Measurements from ENCODE around the gene UBE2G2.

DNA sequence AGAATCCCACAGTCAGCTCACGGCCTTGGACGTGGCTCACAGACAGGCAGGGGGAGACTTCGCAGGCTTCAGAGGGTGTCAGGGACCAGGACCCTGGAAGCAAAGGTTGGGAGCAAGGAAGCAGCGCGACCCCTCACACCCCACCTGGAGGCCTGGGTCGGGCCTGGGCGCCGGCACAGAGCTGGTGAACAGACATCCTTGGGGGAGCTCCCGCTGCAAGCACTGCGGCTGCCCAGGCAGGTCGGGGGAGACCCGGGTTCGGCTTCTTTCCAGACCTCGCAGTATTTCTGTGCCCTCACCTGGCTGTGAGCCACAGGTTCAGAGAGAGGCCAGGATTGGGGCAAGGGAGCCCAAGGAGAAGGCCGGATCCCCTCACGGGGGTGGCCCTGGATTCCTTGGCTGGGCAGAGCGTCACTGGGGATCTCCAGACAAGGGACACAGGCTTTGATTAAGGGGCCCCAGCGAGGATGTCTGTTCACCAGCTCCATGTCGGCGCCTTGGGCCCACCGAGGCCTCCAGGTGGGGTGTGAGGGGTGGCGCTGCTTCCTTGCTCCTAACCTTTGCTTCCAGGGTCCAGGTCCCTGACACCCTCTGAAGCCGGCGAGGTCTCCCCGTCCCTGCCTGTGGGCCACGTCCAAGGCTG, 52.4 kb downstream of the UBE2G2 start:
- TF ChIP-seq, protein P1, sequence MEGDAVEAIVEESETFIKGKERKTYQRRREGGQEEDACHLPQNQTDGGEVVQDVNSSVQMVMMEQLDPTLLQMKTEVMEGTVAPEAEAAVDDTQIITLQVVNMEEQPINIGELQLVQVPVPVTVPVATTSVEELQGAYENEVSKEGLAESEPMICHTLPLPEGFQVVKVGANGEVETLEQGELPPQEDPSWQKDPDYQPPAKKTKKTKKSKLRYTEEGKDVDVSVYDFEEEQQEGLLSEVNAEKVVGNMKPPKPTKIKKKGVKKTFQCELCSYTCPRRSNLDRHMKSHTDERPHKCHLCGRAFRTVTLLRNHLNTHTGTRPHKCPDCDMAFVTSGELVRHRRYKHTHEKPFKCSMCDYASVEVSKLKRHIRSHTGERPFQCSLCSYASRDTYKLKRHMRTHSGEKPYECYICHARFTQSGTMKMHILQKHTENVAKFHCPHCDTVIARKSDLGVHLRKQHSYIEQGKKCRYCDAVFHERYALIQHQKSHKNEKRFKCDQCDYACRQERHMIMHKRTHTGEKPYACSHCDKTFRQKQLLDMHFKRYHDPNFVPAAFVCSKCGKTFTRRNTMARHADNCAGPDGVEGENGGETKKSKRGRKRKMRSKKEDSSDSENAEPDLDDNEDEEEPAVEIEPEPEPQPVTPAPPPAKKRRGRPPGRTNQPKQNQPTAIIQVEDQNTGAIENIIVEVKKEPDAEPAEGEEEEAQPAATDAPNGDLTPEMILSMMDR (conservative IDR thresholded peaks at IDR 0.05; ENCODE audit: low read depth, low read length), result no peak
- TF ChIP-seq MXI1 (IDR thresholded peaks at IDR 0.05; ENCODE audit: borderline replicate concordance, low read depth, low read length), result no peak
- TF ChIP-seq MAZ (IDR thresholded peaks at IDR 0.05; ENCODE audit: borderline replicate concordance, low read depth, low read length), result no peak
- no peak for TF ChIP-seq POLR2A (IDR thresholded peaks at IDR 0.05; ENCODE audit: low read depth, low read length)
- TF ChIP-seq CEBPB (IDR thresholded peaks at IDR 0.05; ENCODE audit: low read depth, low read length), result no peak
- no peak for TF ChIP-seq RAD21 (IDR thresholded peaks at IDR 0.05; ENCODE audit: low read length)
